Sigmoid colon (tissue), 7 donors: ENCODE results near the gene CD58. TPM values are rescaled to one million over a fixed set of nuclear protein-coding genes. Genes with fewer than 3 reads are reported as not detected.

Experiments
- DNase-seq: peaks from one replicate; pipeline ENCODE4 v3.0.0-alpha.2; 2019
- H3K27ac ChIP-seq, 4 donors: fragments of 200-600 bp; sonication (generic); one replicate each; pipeline ENCODE4 v1.5.1; 2016 to 2019; ENCODE audit warnings: mild to moderate bottlenecking in 1 of 4
- H3K27me3 ChIP-seq, 3 donors: fragments of 200-600 bp; sonication (generic); one replicate each; pipeline ENCODE4 v1.5.1; 2019; ENCODE audit warnings: mild to moderate bottlenecking in 1 of 3
- H3K36me3 ChIP-seq, 4 donors: fragments of 200-600 bp; sonication (generic); one replicate each; pipeline ENCODE4 v1.5.1; 2016 to 2019
- H3K4me1 ChIP-seq, 4 donors: fragments of 200-600 bp; sonication (generic); one replicate each; pipeline ENCODE4 v1.5.1; 2017 to 2019
- H3K4me3 ChIP-seq, 4 donors: fragments of 200-600 bp; sonication (generic); one replicate each; pipeline ENCODE4 v1.5.1; 2017 to 2019; ENCODE audit warnings: mild to moderate bottlenecking in 2 of 4, moderate library complexity in 1 of 4
- H3K9me3 ChIP-seq, 4 donors: fragments of 200-600 bp in 3 of 4; sonication (generic) in 3 of 4; one replicate each; pipeline versions ENCODE4 v1.5.1 to v1.6.1; 2013 to 2019
- CTCF ChIP-seq, 4 experiments: fragments of 450-650 bp in 3 of 4; fragments of 200-600 bp in 1 of 4; IDR thresholded peaks; one replicate each; pipeline ENCODE4 v1.5.1; 2016 to 2019; ENCODE audit warnings: antibody characterized with exemption in 4 of 4, mild to moderate bottlenecking in 3 of 4, moderate library complexity in 2 of 4
- EP300 ChIP-seq, 4 donors: sonication (generic); formaldehyde crosslinking; IDR thresholded peaks; one replicate each; pipeline ENCODE4 v1.6.1; 2017; ENCODE audit warnings: antibody characterized with exemption in 4 of 4
- POLR2A ChIP-seq, 2 donors: fragments of 450-650 bp; IDR thresholded peaks; one replicate each; pipeline ENCODE4 v1.6.1; 2016; ENCODE audit warnings: antibody characterized with exemption in 2 of 2, mild to moderate bottlenecking in 2 of 2, moderate library complexity in 2 of 2
- POLR2AphosphoS5 ChIP-seq, 4 donors: sonication (generic); formaldehyde crosslinking; IDR thresholded peaks; one replicate each; pipeline ENCODE4 v1.6.1; 2017; ENCODE audit warnings: antibody characterized with exemption in 4 of 4
- WGBS, 2 donors: extraction: QIAGEN DNeasy Blood & Tissue Kit; methylation state at CpG; one replicate each; pipeline ENCODE4 v1.1.7; 2013; 5-methylcytosine and 5-hydroxymethylcytosine counted together
- intact Hi-C: fragments of 100-400 bp; cut with DNase I; formaldehyde crosslinking; loops from one replicate; pipeline ENCODE4 v1.15.1; 2023
- polyA plus RNA-seq, 3 donors: library from polyadenylated mRNA; stranded (reverse); fragments of 200-250 nt; gene quantifications; one replicate each; pipeline ENCODE4 v1.2.3, GENCODE V29; 2013
- total RNA-seq, 4 donors: library from RNA; depleted of rRNA; stranded (reverse); fragments of >200 nt; gene quantifications; one replicate each; pipeline ENCODE4 v1.1.0, GENCODE V29; 2016
- donor health status: healthy with polysubstance abuse.
- donor health status: Bipolar disorder and iron deficiency.
- donor health status: healthy.

CD58 gene
- total and polyA plus RNA-seq, 7 donors: 8.4 to 36.6 (median 19.6) TPM

GRCh38 chr1:116503546-116504307, 67.1 kb downstream of the CD58 start:
- WGBS, 2 donors: 80 to 87% methylated on average over 7 of the region's 7 CpGs
- H3K27ac ChIP-seq: peak overlapping the region in 2 of 4 donors; percentile 38 to 47
- DNase-seq: no peak

GRCh38 chr1:116502671-116503314, 68.0 kb downstream of the CD58 start:
- Histone ChIP-seq H3K4me1 (peaks cover 0 to 8% (median 3%) of the 10 kb centered on the region in 4 donors), H3K4me3 (no peak overlapping the region), H3K27ac (no peak overlapping the region), H3K9me3 (no peaks in the 10 kb centered on the region), H3K36me3 (no peaks in the 10 kb centered on the region), H3K27me3 (no peaks in the 10 kb centered on the region)
- no peak for DNase-seq
- WGBS, 2 donors: 82 to 89% methylated on average over 5 of the region's 5 CpGs
- TF ChIP-seq EP300 (IDR thresholded peaks at IDR 0.05) (no peak), POLR2A (IDR thresholded peaks at IDR 0.05) (no peak), CTCF (IDR thresholded peaks at IDR 0.05) (no peak), POLR2AphosphoS5 (IDR thresholded peaks at IDR 0.05) (no peak)
- intact Hi-C loops: no loop called here

More at GRCh38 chr1:116503546-116504307, 67.1 kb downstream of the CD58 start:
- no peaks in the 10 kb centered on the region for H3K27me3 ChIP-seq
- no peak overlapping the region for H3K4me3 ChIP-seq
- no peaks in the 10 kb centered on the region for H3K36me3 ChIP-seq
- intact Hi-C loops: no loop called here
- H3K4me1 ChIP-seq: peaks cover 0 to 8% (median 2%) of the 10 kb centered on the region in 4 donors
- H3K9me3 ChIP-seq: no peaks in the 10 kb centered on the region
- TF ChIP-seq POLR2A (IDR thresholded peaks at IDR 0.05): no peak
- TF ChIP-seq EP300 (IDR thresholded peaks at IDR 0.05): no peak
- TF ChIP-seq CTCF (IDR thresholded peaks at IDR 0.05): no peak
- TF ChIP-seq POLR2AphosphoS5 (IDR thresholded peaks at IDR 0.05): no peak

- DNase-seq: no peak
- intact Hi-C loops: no loop called here
- no peaks in the 10 kb centered on the region for H3K27me3 ChIP-seq
- no peak overlapping the region for H3K27ac ChIP-seq
- H3K36me3 ChIP-seq: no peaks in the 10 kb centered on the region
- H3K4me3 ChIP-seq: no peak overlapping the region
- peaks cover 0 to 8% (median 3%) of the 10 kb centered on the region in 4 donors for H3K4me1 ChIP-seq
- H3K9me3 ChIP-seq: no peaks in the 10 kb centered on the region
- TF ChIP-seq POLR2A (IDR thresholded peaks at IDR 0.05) (no peak), EP300 (IDR thresholded peaks at IDR 0.05) (no peak), POLR2AphosphoS5 (IDR thresholded peaks at IDR 0.05) (no peak), CTCF (IDR thresholded peaks at IDR 0.05) (no peak)
- WGBS, 2 donors: 95 to 99% methylated on average over 2 of the region's 2 CpGs
Measured at GRCh38 chr1:116501870-116502244, 69.0 kb downstream of the CD58 start.

GRCh38 chr1:116501125-116501869, 69.5 kb downstream of the CD58 start:
- intact Hi-C loops: no loop called here
- H3K4me1 ChIP-seq: peaks cover 0 to 8% (median 3%) of the 10 kb centered on the region in 4 donors
- H3K27me3 ChIP-seq: no peaks in the 10 kb centered on the region
- H3K36me3 ChIP-seq: no peaks in the 10 kb centered on the region
- no peak overlapping the region for H3K27ac ChIP-seq
- DNase-seq: no peak
- WGBS, 2 donors: 59 to 79% methylated on average over 9 of the region's 9 CpGs
- no peak overlapping the region for H3K4me3 ChIP-seq
- H3K9me3 ChIP-seq: no peaks in the 10 kb centered on the region
- TF ChIP-seq POLR2A (IDR thresholded peaks at IDR 0.05): no peak
- TF ChIP-seq EP300 (IDR thresholded peaks at IDR 0.05): no peak
- no peak for TF ChIP-seq CTCF (IDR thresholded peaks at IDR 0.05)
- TF ChIP-seq POLR2AphosphoS5 (IDR thresholded peaks at IDR 0.05): no peak
